PFSK-1 (cell line): ENCODE results near the gene UBP1.

Source experiments
- POLR2AphosphoS5 ChIP-seq: IDR thresholded peaks from 2 replicates; pipeline ENCODE4 v1.6.1; 2012; ENCODE audit warnings: low read depth, mild to moderate bottlenecking, control low read depth, low read length, moderate library complexity
- REST ChIP-seq, 2 experiments: IDR thresholded peaks; 2 replicates each; pipeline versions ENCODE4 v1.6.1 to v1.8.0; 2011 to 2012; ENCODE audit warnings: low read depth in 2 of 2, low read length in 2 of 2, control low read depth in 1 of 2, inconsistent platforms in 1 of 2, mild to moderate bottlenecking in 1 of 2, moderate library complexity in 1 of 2; ENCODE audit not compliant: insufficient read depth in 1 of 2
- SIN3A ChIP-seq: IDR thresholded peaks from 2 replicates; pipeline ENCODE4 v1.6.1; 2012; ENCODE audit warnings: mild to moderate bottlenecking, low read length, moderate library complexity, borderline replicate concordance; ENCODE audit not compliant: insufficient read depth

- no peak for TF ChIP-seq SIN3A
- TF ChIP-seq POLR2AphosphoS5, result no peak
- TF ChIP-seq REST (IDR thresholded peaks at IDR 0.05; ENCODE audit: insufficient read depth in 1 of 2, low read depth in 2 of 2, low read length in 2 of 2), result no peak
These were observed 48.5 kb upstream of the UBP1 start for GRCh38 chr3:33488683-33489082.
